Endothelial cell of umbilical vein (primary cell): ENCODE results near the gene THBS1.

Source experiments
- CTCF ChIP-seq, 2 donors: IDR thresholded peaks; 1 replicate in 1 of 2; 2 replicates in 1 of 2; pipeline ENCODE4 v1.5.1; 2011; ENCODE audit warnings: low read length in 2 of 2, mild to moderate bottlenecking in 2 of 2, moderate library complexity in 2 of 2, control low read depth in 1 of 2, inconsistent platforms in 1 of 2, low read depth in 1 of 2; ENCODE audit not compliant: insufficient read depth in 1 of 2; ENCODE audit errors: extremely low read depth in 1 of 2
- EZH2 ChIP-seq: IDR thresholded peaks from 2 replicates; pipeline ENCODE4 v1.6.1; 2012; ENCODE audit warnings: borderline replicate concordance, low read depth, mild to moderate bottlenecking, moderate library complexity, low read length, inconsistent platforms; ENCODE audit not compliant: severe bottlenecking
- POLR2A ChIP-seq: IDR thresholded peaks from 2 replicates; pipeline ENCODE4 v1.6.1; 2012; ENCODE audit warnings: low read depth, mild to moderate bottlenecking, control low read depth, low read length
- POLR2AphosphoS5 ChIP-seq: IDR thresholded peaks from 2 replicates; pipeline ENCODE4 v1.6.1; 2012; ENCODE audit warnings: low read depth, mild to moderate bottlenecking, control low read depth, low read length, moderate library complexity; ENCODE audit not compliant: insufficient read depth

GRCh38 chr15:39593071-39593655 lies 12.3 kb downstream of the THBS1 start:
- TF ChIP-seq CTCF (IDR thresholded peaks at IDR 0.05; ENCODE audit: extremely low read depth in 1 of 2, insufficient read depth in 1 of 2, low read depth in 1 of 2, low read length in 2 of 2) (no peak), POLR2A (peak; percentile 94), EZH2 (no peak), POLR2AphosphoS5 (peak; percentile 82)
